ENCODE results near the gene ADGRG7. TPM values are rescaled to one million over a fixed set of nuclear protein-coding genes. Genes with fewer than 3 reads are reported as not detected.

ADGRG7 gene
- total RNA-seq, 1 donor from 2014 or later: not detected

- DNase-seq (ENCODE audit: low read depth, low spot score): no peak
Observed at GRCh38 chr3:100602506-100603444, 6.6 kb upstream of the ADGRG7 start.

- DNase-seq (ENCODE audit: low read depth, low spot score): no peak
Observed at GRCh38 chr3:100603469-100603868, 5.9 kb upstream of the ADGRG7 start.

- no peak for DNase-seq (ENCODE audit: low read depth, low spot score)
Observed at GRCh38 chr3:100605358-100605757, 4.0 kb upstream of the ADGRG7 start.

GRCh38 chr3:100606894-100607512 lies 2.4 kb upstream of the ADGRG7 start:
- DNase-seq (ENCODE audit: low read depth, low spot score): no peak

- no peak for DNase-seq (ENCODE audit: low read depth, low spot score)
Observed at GRCh38 chr3:100609963-100610362, 562 bp downstream of the ADGRG7 start.

GRCh38 chr3:100611221-100611620 lies 1.8 kb downstream of the ADGRG7 start:
- no peak for DNase-seq (ENCODE audit: low read depth, low spot score)

- no peak for DNase-seq (ENCODE audit: low read depth, low spot score)
Observed at GRCh38 chr3:100613721-100614390, 4.5 kb downstream of the ADGRG7 start.

GRCh38 chr3:100614941-100615340 lies 5.5 kb downstream of the ADGRG7 start:
- DNase-seq (ENCODE audit: low read depth, low spot score): no peak

GRCh38 chr3:100615684-100616083 lies 6.3 kb downstream of the ADGRG7 start:
- no peak for DNase-seq (ENCODE audit: low read depth, low spot score)

GRCh38 chr3:100621251-100621650 lies 11.8 kb downstream of the ADGRG7 start:
- no peak for DNase-seq (ENCODE audit: low read depth, low spot score)

GRCh38 chr3:100627491-100627890 lies 18.1 kb downstream of the ADGRG7 start:
- DNase-seq (ENCODE audit: low read depth, low spot score): no peak

GRCh38 chr3:100629421-100630127 lies 20.2 kb downstream of the ADGRG7 start:
- peak; percentile 65 for DNase-seq (ENCODE audit: low read depth, low spot score)

GRCh38 chr3:100630664-100631063 lies 21.3 kb downstream of the ADGRG7 start:
- no peak for DNase-seq (ENCODE audit: low read depth, low spot score)

- DNase-seq (ENCODE audit: low read depth, low spot score): no peak
Observed at GRCh38 chr3:100631236-100631635, 21.8 kb downstream of the ADGRG7 start.

GRCh38 chr3:100634493-100635272 lies 25.3 kb downstream of the ADGRG7 start:
- no peak for DNase-seq (ENCODE audit: low read depth, low spot score)

- no peak for DNase-seq (ENCODE audit: low read depth, low spot score)
Observed at GRCh38 chr3:100635273-100635701, 25.9 kb downstream of the ADGRG7 start.

GRCh38 chr3:100637197-100637631 lies 27.8 kb downstream of the ADGRG7 start:
- no peak for DNase-seq (ENCODE audit: low read depth, low spot score)

GRCh38 chr3:100640633-100641032 lies 31.2 kb downstream of the ADGRG7 start:
- no peak for DNase-seq (ENCODE audit: low read depth, low spot score)

GRCh38 chr3:100641471-100642032 lies 32.2 kb downstream of the ADGRG7 start:
- DNase-seq (ENCODE audit: low read depth, low spot score): no peak

- no peak for DNase-seq (ENCODE audit: low read depth, low spot score)
Observed at GRCh38 chr3:100645913-100646312, 36.5 kb downstream of the ADGRG7 start.
